Measurements from ENCODE around the gene DPM3.
"Not testable (repeated sequence)": the region's sequence is repeated elsewhere in the genome, so short reads cannot be mapped to it uniquely, and the experiment has no call there.

The DPM3 gene

DNA sequence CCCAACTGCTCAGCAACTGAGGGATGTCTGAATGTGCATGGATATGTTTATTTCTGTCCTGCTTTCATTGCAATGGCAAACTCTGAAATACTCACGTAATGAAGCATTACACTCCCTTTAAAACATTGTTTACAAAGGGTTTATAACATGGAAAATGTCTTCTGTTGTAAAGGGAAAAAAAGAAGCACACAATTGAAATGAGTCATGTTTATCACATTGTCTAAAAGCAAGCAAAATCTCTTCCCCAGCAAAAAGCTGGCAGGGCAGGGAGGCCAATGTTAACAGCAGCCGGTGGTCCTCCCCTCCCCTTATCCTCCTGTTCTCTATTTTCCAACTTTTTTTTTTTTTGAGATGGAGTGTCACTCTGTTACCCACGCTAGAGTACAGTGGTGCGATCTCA is 16.5 kb downstream of the DPM3 start:
- DNase-seq: no peak

DNA sequence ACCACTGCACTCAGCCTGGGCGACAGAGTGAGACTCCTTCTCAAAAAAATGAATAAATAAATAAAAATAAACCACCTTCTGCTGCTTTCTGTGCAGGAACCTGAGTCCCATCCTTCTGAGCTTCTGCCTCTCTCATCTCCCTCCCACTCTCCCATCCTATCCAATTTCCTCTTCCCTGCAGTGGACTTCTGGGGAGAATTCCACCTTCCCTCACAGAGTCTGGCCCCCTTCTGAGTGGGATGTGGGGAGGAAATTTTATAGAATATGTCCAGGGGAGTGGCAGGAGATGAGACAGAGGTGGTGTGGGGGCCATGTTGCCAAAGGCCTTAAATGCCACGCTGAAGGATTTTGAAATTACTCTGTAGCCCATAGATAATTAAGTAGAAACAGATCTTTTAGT is 18.0 kb downstream of the DPM3 start:
- no peak for DNase-seq

DNA sequence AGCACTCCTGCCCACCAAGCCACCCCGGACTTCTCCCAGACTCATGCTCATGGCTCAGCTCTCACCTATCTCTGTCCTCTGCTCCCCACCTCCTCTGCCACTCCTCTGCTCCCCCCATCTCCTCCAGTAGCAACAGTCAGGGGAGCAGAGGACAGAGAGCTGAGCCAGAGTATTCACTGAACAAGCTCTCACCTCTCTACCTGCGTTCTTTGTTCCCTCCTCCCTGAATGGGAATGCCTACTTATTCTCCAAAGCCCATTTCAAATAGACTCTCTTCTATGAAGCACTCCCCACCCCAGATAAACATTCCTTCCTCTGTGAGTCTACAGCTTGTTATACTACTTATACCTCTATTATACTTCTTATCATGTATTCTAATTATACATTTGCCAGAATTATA is 19.1 kb downstream of the DPM3 start:
- no peak for DNase-seq

DNA sequence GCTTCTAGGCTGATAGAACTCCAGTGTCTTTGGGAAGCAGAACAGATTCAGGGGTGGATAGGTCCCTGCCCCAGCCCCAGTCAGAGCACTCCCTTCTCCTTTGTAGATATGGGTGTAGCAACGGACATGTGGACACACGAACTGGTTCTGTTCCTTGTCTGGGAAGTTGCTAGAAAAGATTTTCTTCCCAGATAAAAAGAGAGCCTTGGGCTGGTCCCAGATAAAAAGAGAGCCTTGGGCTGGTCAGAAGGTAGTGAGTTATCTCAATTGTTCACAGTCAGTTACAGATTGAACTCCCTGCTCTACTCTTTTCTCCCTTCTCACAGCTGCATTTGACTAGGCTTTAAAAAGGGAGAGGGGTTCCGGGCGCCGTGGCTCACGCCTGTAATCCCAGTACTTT is 20.1 kb downstream of the DPM3 start:
- no peak for DNase-seq

DNA sequence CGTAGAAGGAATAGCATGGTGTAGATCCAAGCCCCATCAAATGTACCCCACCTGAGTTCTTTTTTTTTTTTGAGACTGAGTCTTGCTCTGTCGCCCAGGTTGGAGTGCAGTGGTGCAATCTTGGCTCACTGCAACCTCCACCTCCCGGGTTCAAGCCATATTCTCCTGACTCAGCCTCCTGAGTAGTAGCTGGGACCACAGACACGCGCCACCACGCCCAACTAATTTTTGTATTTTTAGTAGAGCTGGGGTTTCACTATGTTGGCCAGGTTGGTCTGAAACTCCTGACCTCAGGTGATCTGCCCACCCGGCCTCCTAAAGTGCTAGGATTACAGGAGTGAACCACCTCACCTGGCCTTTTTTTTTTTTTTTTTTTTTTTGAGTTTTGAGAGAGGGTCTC is 22.2 kb downstream of the DPM3 start:
- DNase-seq: not testable (repeated sequence)

DNA sequence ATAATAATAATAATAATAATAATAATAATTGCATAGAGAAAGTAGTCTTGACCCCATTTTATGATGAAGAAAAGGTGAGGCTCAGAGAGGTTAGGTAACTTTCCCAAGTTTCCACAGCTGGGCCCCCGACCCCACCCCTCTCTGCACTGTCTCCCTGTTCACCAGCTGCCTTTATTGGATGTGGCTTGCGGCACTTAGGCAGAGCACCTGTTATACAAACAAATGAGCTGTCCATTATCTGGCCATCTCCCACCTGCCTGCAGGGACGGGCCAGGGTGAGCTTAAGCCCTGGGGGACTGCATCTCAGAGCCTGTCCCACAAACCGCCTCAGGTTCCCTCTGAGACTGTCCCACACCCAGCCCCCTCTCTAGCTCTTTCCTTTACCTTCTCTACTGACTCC is 22.7 kb downstream of the DPM3 start:
- DNase-seq: no peak

DNA sequence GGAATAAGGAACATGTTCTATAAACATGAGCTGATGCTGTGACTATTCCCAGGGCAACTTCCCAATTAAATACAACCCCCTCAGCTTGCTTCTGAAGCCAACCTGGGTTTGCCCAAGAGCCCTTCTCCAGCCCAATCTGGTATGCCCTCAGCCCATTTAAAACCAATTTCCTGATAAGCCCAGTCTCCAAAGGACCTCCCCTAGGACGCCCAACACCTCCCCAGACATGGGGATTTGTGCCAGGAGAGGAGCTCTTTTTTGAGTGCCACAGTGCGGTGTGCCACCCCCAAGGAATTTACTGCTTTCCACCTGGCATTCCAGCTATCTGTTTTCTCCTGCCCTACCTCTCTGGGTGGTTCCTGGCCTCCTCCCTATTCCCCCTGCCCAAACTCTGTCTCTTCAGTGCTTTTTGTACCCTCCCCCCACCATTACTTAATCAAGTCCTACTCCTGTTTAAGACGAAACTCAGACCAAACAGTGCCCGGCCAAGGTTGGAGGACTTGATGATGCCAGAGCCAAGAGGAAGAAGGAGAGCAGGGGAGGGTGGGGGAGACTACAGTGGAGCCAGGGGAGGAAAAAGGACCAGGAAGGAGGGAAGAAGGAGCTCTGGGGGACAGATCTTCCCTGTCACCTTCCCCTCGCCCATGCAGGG is 24.1 kb downstream of the DPM3 start:
- no peak for DNase-seq

DNA sequence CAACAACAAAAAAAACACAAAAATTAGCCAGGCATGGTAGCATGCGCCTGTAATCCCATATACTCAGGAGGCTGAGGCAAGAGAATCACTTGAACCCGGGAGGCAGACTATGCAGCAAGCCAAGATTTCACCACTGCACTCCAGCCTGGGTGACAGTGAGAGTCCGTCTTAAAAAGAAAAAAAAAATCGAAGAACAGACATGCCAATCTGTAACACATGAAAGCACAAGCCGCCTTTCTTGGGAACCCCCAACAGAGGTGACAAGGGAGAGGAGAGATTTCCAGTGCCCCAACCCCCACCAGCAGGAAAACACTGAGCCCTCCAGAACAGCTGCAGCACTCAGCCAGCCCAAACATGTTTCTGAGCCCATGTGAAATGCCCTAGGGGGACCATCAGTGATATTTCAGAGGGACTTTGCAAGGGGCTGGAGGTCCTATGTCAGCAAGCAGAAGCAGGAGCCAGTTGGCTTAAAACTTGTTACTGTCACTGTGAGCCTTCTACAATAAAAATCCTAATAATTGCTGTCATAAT is 26.8 kb downstream of the DPM3 start:
- DNase-seq: no peak

DNA sequence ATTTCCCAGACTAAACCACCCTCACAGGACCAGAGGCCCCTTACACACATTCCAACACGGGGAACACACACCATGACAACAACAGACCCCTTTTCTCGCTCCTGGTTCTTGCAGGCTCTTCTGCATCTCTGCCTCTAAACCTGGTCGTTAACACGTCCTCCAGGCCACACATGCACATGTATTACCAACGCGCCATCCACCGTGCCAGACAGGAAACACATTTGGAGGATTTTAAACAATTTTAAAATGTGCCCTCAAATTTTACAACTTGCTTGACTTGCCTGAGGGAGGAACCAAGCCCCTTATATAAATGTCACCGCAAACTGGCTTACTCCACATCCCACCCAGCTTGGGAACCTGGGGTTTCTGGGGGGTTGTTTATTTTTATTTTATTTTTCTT is 29.5 kb downstream of the DPM3 start:
- no peak for DNase-seq

DNA sequence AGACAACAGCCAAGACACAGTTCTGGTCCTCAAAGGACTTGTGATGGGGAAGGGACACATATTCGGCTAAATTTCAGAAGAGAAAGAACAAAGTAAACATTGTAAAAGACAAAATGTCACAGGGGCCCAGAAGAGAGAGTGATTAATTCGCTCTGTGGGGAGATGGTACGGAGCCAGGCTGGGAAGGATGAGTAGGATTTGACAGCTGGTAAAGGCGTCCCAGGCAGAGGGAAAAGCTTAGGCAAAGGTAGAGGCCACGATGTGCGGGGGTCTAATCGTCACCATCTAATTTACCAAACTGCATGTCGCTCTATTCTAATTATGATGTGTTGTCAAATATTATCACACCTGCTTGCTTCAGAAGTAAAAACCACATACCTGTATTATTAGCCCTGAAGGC is 29.9 kb downstream of the DPM3 start:
- no peak for DNase-seq

DNA sequence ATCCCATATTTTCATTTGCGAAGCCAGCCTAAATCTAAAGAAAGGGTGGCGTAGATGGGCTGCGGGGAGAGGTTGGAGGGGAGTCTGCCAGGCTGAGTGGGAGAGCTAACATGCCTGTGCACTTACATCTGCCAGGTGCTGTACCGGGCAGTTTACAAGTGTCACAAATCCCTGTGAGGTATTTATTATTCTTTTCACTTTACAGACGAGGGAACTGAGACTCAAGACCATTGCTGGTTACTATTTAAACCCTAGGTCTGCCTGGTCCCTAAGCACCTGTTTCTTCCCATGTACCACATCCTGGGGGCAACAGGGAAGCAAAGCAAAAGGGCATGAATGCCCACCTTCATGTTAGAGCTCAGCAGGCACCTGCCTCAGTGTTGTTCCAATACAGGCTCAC is 32.0 kb downstream of the DPM3 start:
- no peak for DNase-seq

DNA sequence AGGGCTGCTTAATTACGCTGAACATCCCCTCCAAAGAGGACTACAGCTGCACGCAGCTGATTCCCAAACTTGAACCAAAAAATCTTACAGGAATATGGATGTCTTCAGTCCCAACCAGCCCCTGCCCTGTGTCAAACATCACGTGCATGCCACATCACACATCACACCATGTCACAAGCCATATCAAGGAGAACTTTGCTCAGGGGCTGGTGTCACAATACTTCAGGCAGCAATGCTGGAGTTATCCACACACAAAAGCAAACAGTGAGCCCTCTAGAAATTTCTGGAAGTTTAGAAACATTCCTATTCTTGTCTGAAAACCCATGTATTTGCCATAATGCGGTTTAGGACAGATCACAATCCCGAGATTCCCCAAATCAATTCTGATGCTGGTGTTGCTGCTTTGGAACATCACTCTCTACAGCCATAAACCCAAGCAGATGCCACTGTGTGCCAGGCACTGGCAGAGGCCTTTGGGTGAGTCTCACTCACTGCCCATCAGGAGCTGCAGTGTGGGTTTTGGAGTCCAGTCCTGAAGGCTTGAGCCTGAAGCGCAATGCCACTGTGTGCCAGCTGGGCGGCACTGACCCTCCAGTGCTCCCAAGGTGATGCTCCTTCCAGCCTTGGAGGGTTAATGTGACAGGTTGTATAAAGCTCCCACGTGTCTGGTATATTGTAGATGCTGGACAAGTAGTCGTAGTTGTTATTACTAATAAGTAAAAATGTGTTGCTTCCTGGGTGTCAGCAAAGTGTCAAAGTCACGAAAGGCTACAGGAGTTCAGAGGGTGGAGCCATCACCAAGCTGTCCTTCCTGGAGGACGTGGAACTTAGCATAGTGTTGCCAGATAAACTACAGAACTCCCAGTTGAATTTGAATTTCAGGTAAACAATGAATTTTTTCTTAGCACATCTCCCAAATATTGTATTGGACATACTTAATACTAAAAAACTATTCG is 32.7 kb downstream of the DPM3 start:
- no peak for DNase-seq

DNA sequence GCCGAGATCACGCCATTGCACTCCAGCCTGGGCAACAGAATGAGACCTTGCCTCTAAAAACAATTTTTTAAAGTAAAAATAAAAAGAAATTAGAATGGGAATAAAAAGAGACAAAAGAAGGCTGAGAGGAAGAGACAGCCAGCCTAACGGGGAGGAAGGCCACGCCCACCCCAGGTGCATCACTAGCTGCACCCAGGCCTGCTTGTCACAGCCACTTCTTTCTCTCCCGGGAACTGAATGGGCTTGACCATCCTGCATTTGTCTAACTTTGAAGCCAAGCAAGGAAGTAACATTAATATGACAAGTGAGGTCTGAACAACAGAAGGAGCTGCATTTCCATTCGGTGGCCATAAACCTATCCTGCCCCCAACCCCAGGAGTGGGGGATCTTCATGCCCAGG is 33.5 kb downstream of the DPM3 start:
- no peak for DNase-seq

DNA sequence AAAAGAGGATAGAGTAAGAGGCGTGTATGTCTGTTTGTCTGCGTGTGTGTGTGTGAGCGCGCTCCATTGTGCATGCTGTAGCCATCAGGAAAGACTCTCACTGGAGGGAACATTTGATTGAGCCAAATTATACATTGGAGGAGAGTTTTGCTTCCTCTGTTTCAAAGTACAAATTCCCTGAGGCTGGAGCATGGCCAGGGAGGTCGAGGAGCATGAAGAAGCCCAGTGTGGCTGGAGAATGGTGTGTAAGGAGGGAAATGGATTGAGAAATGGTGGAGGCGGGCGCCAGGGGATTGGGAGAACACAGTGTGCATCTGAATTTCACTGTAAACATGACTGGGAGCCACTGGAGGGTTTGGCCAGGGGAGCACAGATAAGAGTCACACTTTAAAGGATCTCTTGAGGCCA is 34.7 kb downstream of the DPM3 start:
- DNase-seq: no peak

DNA sequence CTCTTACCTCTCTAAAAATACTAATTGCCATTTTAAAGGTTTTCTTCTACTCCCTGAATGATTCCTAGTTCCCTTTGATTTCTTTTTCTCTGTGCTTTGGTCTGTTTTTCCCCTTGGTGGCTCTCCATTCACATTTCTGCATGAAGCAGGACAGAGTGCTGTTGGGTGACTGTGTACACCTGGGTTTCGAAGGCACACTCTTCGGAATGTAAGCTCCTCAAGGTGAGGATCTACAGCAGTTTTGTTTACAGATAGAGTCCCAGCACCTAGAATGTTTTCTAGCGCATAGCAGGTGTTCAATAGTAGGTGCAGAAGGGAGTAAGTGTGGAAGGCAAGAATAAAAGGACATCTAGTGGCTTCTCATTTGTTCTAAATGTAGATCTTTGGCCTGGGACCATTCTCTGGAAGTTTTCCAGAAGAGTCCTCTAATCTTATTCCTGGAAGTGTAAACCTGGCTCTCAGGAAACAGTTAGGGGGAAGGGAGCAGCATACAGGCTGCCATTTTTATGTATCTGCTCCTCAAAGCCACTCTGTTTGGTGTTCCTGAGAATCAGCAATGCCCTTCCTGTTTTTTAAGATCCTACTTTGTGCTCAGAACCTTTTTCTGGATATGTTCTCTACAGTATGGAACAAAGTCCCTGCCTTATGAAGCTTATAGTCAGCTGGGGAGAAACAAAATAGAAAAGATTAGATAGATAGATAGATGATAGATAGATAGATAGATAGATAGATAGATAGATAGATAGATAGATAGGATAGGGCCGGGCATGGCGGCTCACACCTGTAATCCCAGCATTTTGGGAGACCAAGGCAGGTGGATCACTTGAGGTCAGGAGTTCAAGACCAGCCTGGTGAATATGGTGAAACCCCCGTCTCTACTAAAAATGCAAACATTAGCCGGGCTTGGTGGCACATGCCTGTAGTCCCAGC is 35.5 kb downstream of the DPM3 start:
- no peak for DNase-seq

DNA sequence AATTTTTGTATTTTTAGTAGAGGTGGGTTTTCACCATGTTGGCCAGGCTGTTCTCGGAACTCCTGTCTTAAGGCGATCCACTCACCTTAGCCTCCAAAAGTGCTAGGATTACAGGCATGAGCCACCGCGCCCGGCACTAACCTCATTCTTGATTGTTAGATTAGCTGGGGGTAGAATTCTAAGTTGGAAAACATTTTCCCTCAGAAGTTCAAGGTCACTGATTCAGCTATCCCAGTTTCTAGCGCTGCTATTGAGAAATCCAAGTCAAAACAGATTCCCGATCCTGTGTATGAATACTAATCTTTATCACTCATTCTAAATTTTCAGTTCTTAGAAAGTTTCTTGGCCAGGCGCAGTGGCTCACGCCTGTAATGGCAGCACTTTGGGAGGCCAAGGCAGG is 37.0 kb downstream of the DPM3 start:
- no peak for DNase-seq

DNA sequence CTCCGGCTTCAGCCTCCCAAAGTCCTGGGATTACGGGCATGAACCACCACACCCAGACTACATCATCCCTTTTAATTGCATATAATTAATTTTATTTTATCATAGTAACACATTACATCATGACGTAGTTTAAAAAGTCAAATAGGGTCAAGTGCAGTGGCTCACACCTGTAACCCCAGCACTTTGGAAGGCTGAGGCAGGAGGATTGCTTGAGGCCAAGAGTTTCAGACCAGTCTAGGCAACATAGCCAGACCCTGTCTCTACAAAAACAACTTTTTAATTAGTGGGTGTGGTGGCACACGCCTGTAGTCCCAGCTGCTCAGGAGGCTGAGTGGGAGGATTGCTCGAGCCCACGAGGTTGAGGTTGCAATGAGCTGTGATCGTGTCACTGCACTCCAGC is 41.0 kb downstream of the DPM3 start:
- DNase-seq: no peak

DNA sequence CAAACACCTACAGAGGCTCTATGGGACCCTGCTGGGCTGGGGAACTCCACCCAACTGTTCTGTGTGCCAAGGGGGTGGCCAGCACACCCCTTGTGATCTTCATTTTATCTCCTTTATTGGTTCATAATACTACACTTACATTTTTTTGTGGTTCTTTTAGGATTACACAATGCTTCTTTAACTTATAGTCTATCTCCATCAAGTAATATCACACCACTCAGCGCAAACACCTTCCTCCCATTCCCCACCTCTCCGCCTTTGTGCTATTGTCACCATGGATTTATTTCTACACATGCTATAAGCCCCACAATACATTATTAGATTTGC is 45.7 kb downstream of the DPM3 start:
- no peak for DNase-seq

DNA sequence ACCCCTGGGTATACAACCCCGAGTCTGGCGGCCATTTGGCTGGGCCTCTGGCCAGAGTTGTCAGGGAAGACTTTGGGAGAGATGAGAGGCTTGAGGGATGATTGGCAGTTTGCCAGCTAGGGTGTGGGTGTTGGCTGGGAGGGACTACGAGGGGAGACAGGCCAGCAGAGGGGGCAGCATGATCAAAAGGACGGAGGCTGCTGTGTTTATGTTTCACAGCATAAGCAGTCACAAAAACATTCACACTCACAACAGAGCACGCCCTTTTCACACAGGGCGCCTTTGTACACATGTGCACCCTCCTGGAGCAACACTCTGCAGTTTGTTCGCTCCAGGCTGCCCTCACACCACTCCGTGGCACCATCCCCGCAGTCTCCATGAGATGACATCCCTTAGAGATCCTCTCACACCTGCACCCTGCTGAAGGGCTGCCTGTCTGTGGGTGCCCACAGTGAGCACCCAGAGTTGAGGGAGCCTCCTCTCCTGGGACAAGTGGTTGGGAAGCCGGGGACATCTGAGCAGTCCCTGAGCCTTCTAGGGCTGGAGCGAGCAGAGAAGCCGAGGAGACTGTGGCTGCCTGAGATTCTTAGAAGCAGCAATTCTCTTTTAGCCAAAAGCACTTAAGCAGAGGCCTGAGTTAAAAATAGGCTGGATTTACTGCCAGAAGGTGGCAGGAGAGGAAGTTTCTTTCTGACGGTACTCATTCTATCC is 46.3 kb downstream of the DPM3 start:
- DNase-seq: no peak

DNA sequence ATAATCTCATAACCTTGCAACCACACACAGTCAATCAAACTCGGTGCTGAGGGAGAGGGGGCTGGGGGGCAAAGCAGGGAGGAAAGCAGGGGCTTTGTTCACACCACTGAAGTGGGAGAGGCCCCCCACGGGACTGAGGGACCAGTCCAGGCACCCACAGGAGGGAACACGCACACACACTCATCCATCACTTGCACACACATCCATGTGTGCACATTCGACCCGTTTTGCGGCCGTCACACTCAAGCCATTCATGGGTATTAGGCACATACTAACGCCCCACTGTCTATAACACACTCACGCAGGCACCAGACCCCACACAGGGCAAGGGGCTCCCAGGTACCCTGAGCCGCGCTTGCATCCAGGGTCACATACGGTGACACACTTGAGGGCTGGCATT is 47.7 kb downstream of the DPM3 start:
- DNase-seq: no peak

DNA sequence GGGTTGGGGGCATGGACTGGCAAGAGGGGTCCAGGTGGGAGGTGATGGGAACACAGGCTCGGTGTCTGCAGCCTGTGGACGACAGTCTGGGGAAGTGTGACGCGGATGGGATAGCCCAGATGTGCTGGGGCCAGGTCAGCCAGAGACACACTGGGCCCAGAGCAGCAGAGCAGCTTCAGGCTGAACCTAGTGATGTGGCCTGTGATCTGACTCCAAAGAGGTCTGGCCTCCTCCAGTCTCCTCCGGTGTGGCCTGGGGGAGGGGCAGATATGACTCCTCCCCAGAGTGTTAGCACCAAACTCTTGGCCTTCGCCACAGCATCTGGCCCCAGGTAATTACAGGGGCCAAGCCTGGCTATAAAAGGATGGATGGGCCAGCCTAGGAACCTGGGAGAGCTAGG is 48.2 kb downstream of the DPM3 start:
- no peak for DNase-seq

Data from NCI-H1048 (cell line).